Measurements from ENCODE around the gene FST.

Gene FST

DNA sequence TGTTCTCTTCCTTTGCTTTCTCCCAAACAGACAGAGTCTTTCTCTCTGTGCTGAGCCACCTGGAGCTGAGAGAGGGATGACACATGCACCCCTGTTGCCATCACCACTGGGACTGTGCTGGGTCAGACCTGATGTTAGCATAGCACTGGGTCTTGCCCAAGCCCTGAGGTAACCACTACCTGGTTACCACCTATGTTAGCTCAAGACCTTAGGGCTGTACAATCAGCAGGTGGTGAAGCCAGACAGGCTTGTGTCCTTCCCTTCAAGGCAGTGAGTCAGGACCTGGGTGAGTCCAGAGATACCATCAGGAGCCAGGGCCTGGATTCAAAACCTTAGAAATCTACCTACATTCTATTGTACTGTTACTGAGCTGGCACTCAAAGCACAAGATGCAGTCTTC is 32.1 kb downstream of the FST start:
- TF ChIP-seq, protein P1, sequence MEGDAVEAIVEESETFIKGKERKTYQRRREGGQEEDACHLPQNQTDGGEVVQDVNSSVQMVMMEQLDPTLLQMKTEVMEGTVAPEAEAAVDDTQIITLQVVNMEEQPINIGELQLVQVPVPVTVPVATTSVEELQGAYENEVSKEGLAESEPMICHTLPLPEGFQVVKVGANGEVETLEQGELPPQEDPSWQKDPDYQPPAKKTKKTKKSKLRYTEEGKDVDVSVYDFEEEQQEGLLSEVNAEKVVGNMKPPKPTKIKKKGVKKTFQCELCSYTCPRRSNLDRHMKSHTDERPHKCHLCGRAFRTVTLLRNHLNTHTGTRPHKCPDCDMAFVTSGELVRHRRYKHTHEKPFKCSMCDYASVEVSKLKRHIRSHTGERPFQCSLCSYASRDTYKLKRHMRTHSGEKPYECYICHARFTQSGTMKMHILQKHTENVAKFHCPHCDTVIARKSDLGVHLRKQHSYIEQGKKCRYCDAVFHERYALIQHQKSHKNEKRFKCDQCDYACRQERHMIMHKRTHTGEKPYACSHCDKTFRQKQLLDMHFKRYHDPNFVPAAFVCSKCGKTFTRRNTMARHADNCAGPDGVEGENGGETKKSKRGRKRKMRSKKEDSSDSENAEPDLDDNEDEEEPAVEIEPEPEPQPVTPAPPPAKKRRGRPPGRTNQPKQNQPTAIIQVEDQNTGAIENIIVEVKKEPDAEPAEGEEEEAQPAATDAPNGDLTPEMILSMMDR (IDR thresholded peaks at IDR 0.05; ENCODE audit: low read depth, low read length, poor library complexity, severe bottlenecking), result no peak
- no peak for TF ChIP-seq EZH2phosphoT487 (IDR thresholded peaks at IDR 0.05; ENCODE audit: borderline replicate concordance, low read length)
- no peaks in the 10 kb centered on the region for H3K27me3 ChIP-seq (ENCODE audit: control insufficient read depth, low read length)
- no peak overlapping the region for H3K4me2 ChIP-seq (ENCODE audit: low read length)
- H3K4me1 ChIP-seq (ENCODE audit: control insufficient read depth, low read length), result no peaks in the 10 kb centered on the region
- no peaks in the 10 kb centered on the region for H3K36me3 ChIP-seq (ENCODE audit: control insufficient read depth, low read length)
- no peak overlapping the region for H3K4me3 ChIP-seq (ENCODE audit: low read length)
- H3K27ac ChIP-seq (ENCODE audit: low read depth, low read length), result no peak overlapping the region
- H4K20me1 ChIP-seq (ENCODE audit: control insufficient read depth, insufficient read depth, low read depth, low read length), result no peaks in the 10 kb centered on the region
- peaks cover 4% of the 10 kb centered on the region; the same call in 1 of the 2 replicates for H3K9me3 ChIP-seq (ENCODE audit: control insufficient read depth, insufficient read depth, low read length)
- H3K9me2 ChIP-seq (replicated peaks; ENCODE audit: control insufficient read depth, low read length), result no peaks in the 10 kb centered on the region
- no peaks in the 10 kb centered on the region for H3K79me2 ChIP-seq (ENCODE audit: control insufficient read depth, low read length)
- no peaks in the 10 kb centered on the region for H3F3A ChIP-seq (ENCODE audit: control insufficient read depth, insufficient read depth)

DNA sequence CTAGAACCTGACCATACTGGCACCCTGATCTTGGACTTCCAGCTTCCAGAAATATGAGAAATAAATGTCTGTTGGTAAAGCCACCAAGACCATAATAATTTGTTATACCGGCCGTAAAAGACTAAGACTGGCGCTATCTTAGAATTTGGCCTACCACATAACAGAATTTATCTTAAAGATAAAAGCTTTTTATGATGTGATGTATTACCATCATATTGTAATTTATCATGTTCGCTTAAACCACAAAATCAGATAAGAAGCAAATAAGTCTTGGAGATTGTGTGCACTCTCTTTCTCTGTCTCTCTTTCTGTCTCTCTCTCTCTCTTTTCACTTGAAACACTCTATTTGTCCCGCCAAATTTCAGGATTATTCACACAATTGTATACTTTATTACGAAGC is 35.6 kb downstream of the FST start:
- no peaks in the 10 kb centered on the region for H3K4me1 ChIP-seq (ENCODE audit: control insufficient read depth, low read length)
- no peaks in the 10 kb centered on the region for H3K36me3 ChIP-seq (ENCODE audit: control insufficient read depth, low read length)
- H3K9me2 ChIP-seq (replicated peaks; ENCODE audit: control insufficient read depth, low read length), result no peaks in the 10 kb centered on the region
- no peaks in the 10 kb centered on the region for H4K20me1 ChIP-seq (ENCODE audit: control insufficient read depth, insufficient read depth, low read depth, low read length)
- no peak for TF ChIP-seq EZH2phosphoT487 (IDR thresholded peaks at IDR 0.05; ENCODE audit: borderline replicate concordance, low read length)
- TF ChIP-seq, protein P1 (IDR thresholded peaks at IDR 0.05; ENCODE audit: low read depth, low read length, poor library complexity, severe bottlenecking), result no peak
- H3K79me2 ChIP-seq (ENCODE audit: control insufficient read depth, low read length), result no peaks in the 10 kb centered on the region
- H3K27me3 ChIP-seq (ENCODE audit: control insufficient read depth, low read length), result no peaks in the 10 kb centered on the region
- no peak overlapping the region for H3K4me3 ChIP-seq (ENCODE audit: low read length)
- no peaks in the 10 kb centered on the region for H3F3A ChIP-seq (ENCODE audit: control insufficient read depth, insufficient read depth)
- no peak overlapping the region for H3K4me2 ChIP-seq (ENCODE audit: low read length)
- H3K9me3 ChIP-seq (ENCODE audit: control insufficient read depth, insufficient read depth, low read length), result no peaks in the 10 kb centered on the region
- H3K27ac ChIP-seq (ENCODE audit: low read depth, low read length), result no peak overlapping the region

DNA sequence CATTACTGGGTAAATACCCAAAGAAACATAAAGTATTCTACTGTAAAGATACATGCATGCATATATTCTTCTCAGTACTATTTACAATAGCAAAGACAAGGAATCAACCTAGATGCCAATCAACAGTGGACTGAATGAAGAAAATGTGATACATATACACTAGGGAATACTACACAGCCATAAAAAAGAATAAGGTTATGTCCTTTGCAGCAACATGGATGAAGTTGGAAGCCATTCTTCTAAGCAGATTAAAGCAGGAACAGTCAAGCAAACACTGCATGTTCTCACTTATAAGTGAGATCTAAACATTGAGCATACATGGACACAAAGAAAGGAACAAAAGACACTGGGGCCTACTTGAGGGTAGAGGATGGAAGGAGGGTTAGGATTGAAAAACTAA is 40.4 kb downstream of the FST start:
- Histone ChIP-seq H3K4me2 (ENCODE audit: low read length) (no peak overlapping the region), H3K79me2 (ENCODE audit: control insufficient read depth, low read length) (no peaks in the 10 kb centered on the region), H3K4me1 (ENCODE audit: control insufficient read depth, low read length) (no peaks in the 10 kb centered on the region), H4K20me1 (ENCODE audit: control insufficient read depth, insufficient read depth, low read depth, low read length) (no peaks in the 10 kb centered on the region), H3K9me2 (replicated peaks; ENCODE audit: control insufficient read depth, low read length) (no peaks in the 10 kb centered on the region), H3K9me3 (ENCODE audit: control insufficient read depth, insufficient read depth, low read length) (no peaks in the 10 kb centered on the region), H3K27me3 (ENCODE audit: control insufficient read depth, low read length) (no peaks in the 10 kb centered on the region), H3K36me3 (ENCODE audit: control insufficient read depth, low read length) (no peaks in the 10 kb centered on the region), H3F3A (ENCODE audit: control insufficient read depth, insufficient read depth) (no peaks in the 10 kb centered on the region), H3K4me3 (ENCODE audit: low read length) (no peak overlapping the region), H3K27ac (ENCODE audit: low read depth, low read length) (no peak overlapping the region)
- TF ChIP-seq, protein P1 (IDR thresholded peaks at IDR 0.05; ENCODE audit: low read depth, low read length, poor library complexity, severe bottlenecking), result no peak
- no peak for TF ChIP-seq EZH2phosphoT487 (IDR thresholded peaks at IDR 0.05; ENCODE audit: borderline replicate concordance, low read length)
